B cell (primary cell): ENCODE results near the gene LRRTM1.

Experiments used
- CTCF ChIP-seq: fragments of 200-600 bp; IDR thresholded peaks from one replicate; pipeline ENCODE4 v1.8.0; 2022; ENCODE audit warnings: antibody characterized with exemption, mild to moderate bottlenecking
- EZH2 ChIP-seq: IDR thresholded peaks from 2 replicates; pipeline ENCODE4 v1.6.1; 2012; ENCODE audit warnings: borderline replicate concordance, low read depth, mild to moderate bottlenecking, moderate library complexity, low read length; ENCODE audit not compliant: insufficient read depth, poor library complexity, severe bottlenecking

GRCh38 chr2:80340022-80340421 is 35.5 kb upstream of the LRRTM1 start:
- TF ChIP-seq CTCF (no peak), EZH2 (no peak)
